Karpas-422 (cell line): ENCODE data around the gene TOR1AIP1. TPM values are rescaled to one million over a fixed set of nuclear protein-coding genes. Genes with fewer than 3 reads are reported as not detected.

Experiments used
- DNase-seq: peaks from one replicate; pipeline ENCODE4 v3.0.0-alpha.2; 2015
- H2AFZ ChIP-seq: fragments of 200-600 bp; sonication (generic); 2 replicates; pipeline ENCODE4 v1.6.1; 2014; ENCODE audit warnings: antibody characterized with exemption, low read length, mixed read lengths
- H3K27ac ChIP-seq: fragments of 200-600 bp; sonication (generic); 2 replicates; pipeline ENCODE4 v1.5.1; 2014; ENCODE audit warnings: mild to moderate bottlenecking, low read length, moderate library complexity
- H3K27me3 ChIP-seq: fragments of 200-600 bp; sonication (generic); 2 replicates; pipeline ENCODE4 v1.6.1; 2014; ENCODE audit warnings: low read length, mixed read lengths
- H3K36me3 ChIP-seq: fragments of 200-600 bp; sonication (generic); 2 replicates; pipeline ENCODE4 v1.6.1; 2014; ENCODE audit warnings: low read length, mixed read lengths; ENCODE audit not compliant: insufficient read depth
- H3K4me1 ChIP-seq: fragments of 200-600 bp; sonication (generic); 2 replicates; pipeline ENCODE4 v1.6.1; 2014; ENCODE audit warnings: mild to moderate bottlenecking, low read length, mixed read lengths
- H3K4me2 ChIP-seq: fragments of 200-600 bp; sonication (generic); 2 replicates; pipeline ENCODE4 v1.6.1; 2014; ENCODE audit warnings: low read length, low read depth, mild to moderate bottlenecking; ENCODE audit not compliant: poor library complexity, severe bottlenecking
- H3K4me3 ChIP-seq: fragments of 200-600 bp; sonication (generic); 2 replicates; pipeline ENCODE4 v1.5.1; 2014; ENCODE audit warnings: mild to moderate bottlenecking, antibody characterized with exemption, low read length, mixed read lengths
- H3K79me2 ChIP-seq: fragments of 200-600 bp; sonication (generic); 2 replicates; pipeline ENCODE4 v1.6.1; 2014; ENCODE audit warnings: mild to moderate bottlenecking, low read length, mixed read lengths
- H3K9ac ChIP-seq: fragments of 200-600 bp; sonication (generic); 2 replicates; pipeline ENCODE4 v1.6.0; 2014; ENCODE audit warnings: low read length
- H3K9me2 ChIP-seq: fragments of 200-600 bp; sonication (generic), shearing (Covaris generic); replicated peaks from 2 replicates; pipeline ENCODE4 v1.6.0; 2014; ENCODE audit warnings: mild to moderate bottlenecking, low read length, moderate library complexity; ENCODE audit not compliant: insufficient read depth
- H3K9me3 ChIP-seq: fragments of 300-700, 200-600 bp; sonication (generic); 2 replicates; pipeline ENCODE4 v1.6.1; 2014; ENCODE audit warnings: low read length, mixed read lengths
- H4K20me1 ChIP-seq: fragments of 200-600 bp; sonication (generic); 2 replicates; pipeline ENCODE4 v1.6.1; 2014; ENCODE audit warnings: mild to moderate bottlenecking, antibody characterized with exemption, low read length, low read depth; ENCODE audit not compliant: insufficient read depth
- total RNA-seq: library from RNA; depleted of rRNA; stranded (reverse); fragments of >200 nt; shearing (Covaris generic); gene quantifications from 2 replicates; pipeline ENCODE4 v1.2.3, GENCODE V29; 2014; ENCODE audit warnings: low replicate concordance

TOR1AIP1 gene
- total RNA-seq, 1 experiment from 2014 or later: 51.0 TPM

DNA sequence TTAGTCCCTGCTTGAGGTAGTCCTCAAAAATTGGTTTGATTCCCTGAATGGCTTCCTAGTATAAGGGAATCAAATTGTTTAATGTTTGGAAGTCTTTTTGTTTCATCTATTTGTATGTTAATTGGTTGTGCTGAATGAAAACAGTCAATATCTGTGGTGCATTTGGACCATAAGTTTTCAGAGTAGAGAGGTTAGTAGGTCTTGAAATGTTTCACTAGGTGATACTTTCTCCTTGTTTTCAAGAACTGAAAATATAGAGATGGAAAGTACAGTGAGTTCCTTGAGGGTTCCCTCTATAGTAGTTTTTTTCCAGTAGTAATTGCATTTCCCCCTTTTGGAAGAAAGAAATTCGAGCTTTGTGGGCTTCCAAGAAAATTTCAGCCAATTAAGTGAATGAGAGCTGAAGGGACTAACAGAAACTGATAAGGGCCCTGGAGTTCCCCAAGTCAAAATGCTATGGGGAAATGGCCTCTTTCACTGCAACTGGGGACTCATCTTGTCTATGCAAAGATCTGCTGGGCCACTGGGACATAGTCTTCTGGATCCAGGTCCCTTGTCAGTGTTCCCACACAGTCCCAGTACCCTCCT is 53.9 kb downstream of the TOR1AIP1 start:
- H3K36me3 ChIP-seq: no peaks in the 10 kb centered on the region
- DNase-seq: no peak
- no peaks in the 10 kb centered on the region for H4K20me1 ChIP-seq
- peaks cover 7% of the 10 kb centered on the region for H3K4me1 ChIP-seq
- no peak overlapping the region for H3K4me2 ChIP-seq
- H3K9me2 ChIP-seq: no peaks in the 10 kb centered on the region
- no peak overlapping the region for H2AFZ ChIP-seq
- H3K9ac ChIP-seq: no peak overlapping the region
- H3K79me2 ChIP-seq: no peaks in the 10 kb centered on the region
- no peaks in the 10 kb centered on the region for H3K27me3 ChIP-seq
- no peak overlapping the region for H3K4me3 ChIP-seq
- H3K27ac ChIP-seq: no peak overlapping the region
- no peaks in the 10 kb centered on the region for H3K9me3 ChIP-seq

DNA sequence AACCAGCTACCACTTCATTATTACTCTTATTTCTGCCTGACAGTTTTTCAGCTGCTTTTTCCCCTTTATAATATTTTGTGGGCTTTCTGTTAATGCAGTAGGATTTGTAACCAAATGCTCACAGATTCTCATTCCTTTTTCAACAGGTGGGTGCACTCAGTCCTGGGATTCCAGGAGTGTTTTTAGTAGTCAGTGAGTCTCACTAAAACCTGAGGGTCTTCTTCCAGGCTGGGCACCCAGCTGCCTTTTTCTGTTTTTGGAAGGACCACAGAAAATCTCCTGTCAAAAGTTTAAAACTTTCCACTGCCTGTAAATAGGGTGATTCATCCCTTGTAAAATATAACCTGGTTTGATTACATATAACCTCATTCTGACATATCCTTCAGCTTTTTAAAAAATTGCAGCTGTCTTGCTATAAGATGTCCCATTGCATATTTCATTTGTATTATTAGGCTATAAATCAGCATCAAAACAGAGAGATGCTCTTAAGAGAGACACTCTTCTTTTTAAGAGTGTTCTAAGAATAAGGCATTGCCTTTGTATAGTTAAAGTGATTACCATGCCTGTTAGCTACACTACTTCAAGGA is 55.7 kb downstream of the TOR1AIP1 start:
- Histone ChIP-seq H3K9me3 (no peaks in the 10 kb centered on the region), H3K9me2 (no peaks in the 10 kb centered on the region), H3K9ac (no peak overlapping the region), H3K4me1 (peaks cover 7% of the 10 kb centered on the region), H3K4me3 (no peak overlapping the region), H3K36me3 (no peaks in the 10 kb centered on the region), H3K4me2 (no peak overlapping the region), H3K79me2 (no peaks in the 10 kb centered on the region), H4K20me1 (no peaks in the 10 kb centered on the region), H3K27me3 (no peaks in the 10 kb centered on the region), H2AFZ (no peak overlapping the region), H3K27ac (no peak overlapping the region)
- no peak for DNase-seq

DNA sequence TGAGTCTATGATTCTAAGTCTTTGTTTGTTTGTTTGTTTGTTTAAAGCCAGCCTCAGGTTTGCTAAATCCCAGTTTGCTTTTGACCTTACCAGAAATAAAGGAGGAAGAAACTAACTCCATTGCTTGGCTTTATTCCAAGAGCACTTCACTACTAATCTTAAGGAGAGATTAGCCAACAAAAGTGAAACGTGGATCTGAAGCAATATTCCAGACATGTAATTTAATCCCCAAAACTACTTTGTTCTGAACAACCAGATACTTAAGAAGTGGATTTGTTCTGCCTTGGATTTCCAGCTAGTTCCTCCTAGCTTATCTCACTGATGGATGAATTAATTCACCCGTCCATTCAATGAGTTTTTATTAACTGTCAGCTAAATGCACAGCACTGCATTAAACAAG is 56.7 kb downstream of the TOR1AIP1 start:
- Histone ChIP-seq H3K4me1 (peaks cover 7% of the 10 kb centered on the region), H3K27ac (no peak overlapping the region), H4K20me1 (no peaks in the 10 kb centered on the region), H3K4me2 (no peak overlapping the region), H3K36me3 (no peaks in the 10 kb centered on the region), H2AFZ (no peak overlapping the region), H3K27me3 (no peaks in the 10 kb centered on the region), H3K4me3 (no peak overlapping the region), H3K79me2 (no peaks in the 10 kb centered on the region), H3K9me3 (no peaks in the 10 kb centered on the region), H3K9ac (no peak overlapping the region), H3K9me2 (no peaks in the 10 kb centered on the region)
- DNase-seq: no peak

DNA sequence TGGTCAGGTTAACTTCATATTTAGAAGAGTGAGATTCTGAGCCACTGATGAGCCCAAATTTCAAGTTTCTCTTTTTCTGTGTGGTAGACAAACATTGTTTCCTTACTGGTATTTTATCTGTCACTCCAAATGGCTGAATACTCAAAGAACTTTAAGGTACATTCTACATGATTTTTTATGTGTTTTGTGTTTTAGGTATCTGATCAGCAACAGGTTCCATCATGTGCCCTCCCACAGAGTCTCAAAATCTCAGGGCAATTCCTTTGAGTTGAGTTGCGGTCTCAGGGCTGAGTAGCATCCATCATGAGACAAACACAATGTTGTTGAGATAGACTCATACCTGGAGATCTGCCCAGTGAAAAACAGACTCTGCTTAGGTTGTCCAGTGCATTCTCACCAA is 57.9 kb downstream of the TOR1AIP1 start:
- Histone ChIP-seq H3K27ac (no peak overlapping the region), H3K4me2 (no peak overlapping the region), H3K36me3 (no peaks in the 10 kb centered on the region), H3K4me3 (no peak overlapping the region), H3K27me3 (no peaks in the 10 kb centered on the region), H3K9ac (no peak overlapping the region), H3K9me2 (no peaks in the 10 kb centered on the region), H3K79me2 (no peaks in the 10 kb centered on the region), H4K20me1 (no peaks in the 10 kb centered on the region), H2AFZ (no peak overlapping the region), H3K4me1 (peaks cover 7% of the 10 kb centered on the region), H3K9me3 (no peaks in the 10 kb centered on the region)
- DNase-seq: no peak

DNA sequence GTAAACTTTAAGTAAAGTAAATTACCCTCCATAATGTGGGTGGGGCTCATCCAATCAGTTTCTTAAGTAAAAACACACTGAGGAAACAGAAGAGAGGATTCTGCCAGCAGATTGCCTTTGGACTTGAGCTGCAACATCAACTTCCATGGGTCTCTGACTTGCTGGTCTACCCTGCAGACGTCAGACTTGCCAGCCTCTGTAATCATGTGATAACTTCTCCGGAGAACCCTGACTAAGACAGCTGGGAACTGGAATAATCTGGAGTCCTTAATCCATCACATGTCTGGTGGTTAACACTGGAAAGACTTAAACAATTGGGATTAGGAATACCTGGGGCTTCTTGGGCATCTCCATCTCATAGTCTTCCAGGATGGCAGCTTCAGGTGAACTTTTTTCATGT is 59.4 kb downstream of the TOR1AIP1 start:
- no peak overlapping the region for H3K4me3 ChIP-seq
- H3K9me3 ChIP-seq: no peaks in the 10 kb centered on the region
- no peak overlapping the region for H3K27ac ChIP-seq
- no peak overlapping the region for H3K9ac ChIP-seq
- H3K79me2 ChIP-seq: no peaks in the 10 kb centered on the region
- no peaks in the 10 kb centered on the region for H3K27me3 ChIP-seq
- no peaks in the 10 kb centered on the region for H4K20me1 ChIP-seq
- peaks cover 7% of the 10 kb centered on the region for H3K4me1 ChIP-seq
- H3K4me2 ChIP-seq: no peak overlapping the region
- H3K9me2 ChIP-seq: no peaks in the 10 kb centered on the region
- no peaks in the 10 kb centered on the region for H3K36me3 ChIP-seq
- no peak overlapping the region for H2AFZ ChIP-seq
- DNase-seq: no peak

DNA sequence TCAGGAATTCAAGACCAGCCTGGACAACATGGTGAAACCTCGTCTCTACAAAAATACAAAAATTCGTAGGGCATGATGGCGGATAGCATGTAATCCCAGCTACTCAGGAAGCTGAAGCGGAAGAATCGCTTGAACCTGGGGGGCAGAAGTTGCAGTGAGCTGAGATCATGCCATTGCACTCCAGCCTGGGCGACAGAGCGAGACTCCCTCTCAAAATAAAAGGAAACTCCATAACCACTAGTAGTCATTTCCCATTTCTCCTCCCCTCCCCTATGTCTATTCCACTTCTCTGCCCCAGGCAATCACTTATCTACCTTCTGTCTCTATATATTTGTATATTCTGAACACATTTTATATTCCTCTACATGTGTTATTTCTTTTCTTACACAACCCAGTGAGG is 68.6 kb downstream of the TOR1AIP1 start:
- Histone ChIP-seq H3K27me3 (no peaks in the 10 kb centered on the region), H3K9me2 (no peaks in the 10 kb centered on the region; the same call in 1 of the 2 replicates), H3K36me3 (no peaks in the 10 kb centered on the region), H4K20me1 (0 out of 2 replicates have a peak, but pooled peaks cover 5% of the 10 kb centered on the region), H3K4me1 (peaks cover 28% of the 10 kb centered on the region), H3K79me2 (peaks cover 11% of the 10 kb centered on the region), H3K9ac (no peak overlapping the region), H3K4me2 (no peak overlapping the region), H3K4me3 (no peak overlapping the region), H3K27ac (no peak overlapping the region), H3K9me3 (no peaks in the 10 kb centered on the region), H2AFZ (no peak overlapping the region)
- DNase-seq: no peak

DNA sequence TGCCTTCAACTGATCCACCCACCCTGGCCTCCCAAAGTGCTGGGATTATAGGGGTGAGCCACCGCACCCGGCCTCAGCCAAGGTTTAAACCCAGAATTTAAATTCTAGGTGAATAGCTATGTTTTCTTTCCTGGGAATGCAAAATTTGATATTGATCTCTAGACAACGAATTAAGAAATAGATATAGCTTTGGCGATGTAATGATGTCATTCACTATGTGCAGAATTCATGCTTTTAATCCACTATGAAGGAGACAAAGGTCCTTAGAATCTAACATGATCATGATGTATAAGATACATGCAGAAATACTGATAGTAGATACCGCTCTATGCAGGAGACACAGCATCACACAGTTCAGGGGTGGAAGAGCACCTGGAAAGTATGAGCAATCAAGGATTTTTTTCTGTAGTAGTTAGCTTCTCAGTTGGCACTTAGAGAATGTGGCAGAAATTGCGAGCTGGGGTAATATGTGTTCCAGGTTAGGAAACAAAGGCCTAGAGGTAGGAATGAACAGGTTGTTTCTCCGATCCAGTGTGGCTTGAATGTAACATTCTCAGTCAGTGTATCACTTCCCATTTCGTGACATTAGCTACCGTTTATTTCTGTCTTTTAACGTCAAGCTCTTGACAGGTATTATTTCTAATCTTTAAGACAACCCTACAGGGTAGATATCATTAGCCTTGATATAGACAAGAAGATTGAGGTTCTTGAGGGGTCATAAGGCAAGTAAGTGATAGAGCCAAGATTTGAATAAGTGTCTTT is 69.5 kb downstream of the TOR1AIP1 start:
- H4K20me1 ChIP-seq: 0 out of 2 replicates have a peak, but pooled peaks cover 5% of the 10 kb centered on the region
- H3K9me2 ChIP-seq: no peaks in the 10 kb centered on the region; the same call in 1 of the 2 replicates
- peak overlapping the region; percentile 30 for H3K4me2 ChIP-seq
- no peak for DNase-seq
- H3K4me1 ChIP-seq: peaks cover 35% of the 10 kb centered on the region
- H3K27ac ChIP-seq: peak overlapping the region; percentile 38
- no peak overlapping the region for H3K9ac ChIP-seq
- no peaks in the 10 kb centered on the region for H3K36me3 ChIP-seq
- no peaks in the 10 kb centered on the region for H3K9me3 ChIP-seq
- H3K4me3 ChIP-seq: peak overlapping the region; percentile 11; the same call in 1 of the 2 replicates
- H2AFZ ChIP-seq: peak overlapping the region; percentile 52
- H3K27me3 ChIP-seq: no peaks in the 10 kb centered on the region
- H3K79me2 ChIP-seq: peaks cover 20% of the 10 kb centered on the region

DNA sequence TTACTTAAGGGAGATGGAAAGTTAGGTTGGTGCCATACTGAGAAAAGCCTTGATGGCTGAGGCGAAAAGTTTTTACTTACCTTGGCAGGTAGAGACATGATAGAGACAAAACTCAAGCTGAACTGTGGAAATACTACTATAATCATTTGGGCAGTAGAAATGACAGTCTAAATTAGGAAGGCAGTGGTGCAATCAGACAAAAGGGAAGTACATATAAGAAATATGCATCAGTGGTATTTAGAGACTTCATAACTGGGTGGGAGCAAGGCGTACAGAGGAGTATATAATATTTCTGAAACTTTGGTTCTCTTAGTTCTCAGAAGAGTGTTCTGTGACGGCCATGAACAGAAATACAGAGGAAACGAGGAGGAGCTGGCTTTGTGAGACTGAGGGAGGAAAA is 70.1 kb downstream of the TOR1AIP1 start:
- Histone ChIP-seq H3K9me3 (no peaks in the 10 kb centered on the region), H3K9ac (no peak overlapping the region), H4K20me1 (0 out of 2 replicates have a peak, but pooled peaks cover 5% of the 10 kb centered on the region), H3K4me1 (peaks cover 40% of the 10 kb centered on the region), H2AFZ (peak overlapping the region; percentile 52), H3K27ac (peak overlapping the region; percentile 38), H3K36me3 (no peaks in the 10 kb centered on the region), H3K79me2 (peaks cover 26% of the 10 kb centered on the region), H3K27me3 (no peaks in the 10 kb centered on the region), H3K9me2 (no peaks in the 10 kb centered on the region; the same call in 1 of the 2 replicates), H3K4me3 (peak overlapping the region; percentile 11; the same call in 1 of the 2 replicates), H3K4me2 (peak overlapping the region; percentile 30)
- DNase-seq: no peak
